Osteocyte (in vitro differentiated cells): Measurements from ENCODE around the gene HOXA1. TPM values are rescaled to one million over a fixed set of nuclear protein-coding genes. Genes with fewer than 3 reads are reported as not detected.

Experiments
- DNase-seq: peaks from one replicate; pipeline ENCODE4 v3.0.0; 2021; ENCODE audit warnings: mixed read lengths; ENCODE audit not compliant: unreplicated experiment; ENCODE audit errors: extremely low spot score
- H3K27ac Mint-ChIP-seq: one replicate; pipeline ENCODE4 v1.8.0; 2021; ENCODE audit warnings: mild to moderate bottlenecking, mixed read lengths; ENCODE audit not compliant: unreplicated experiment
- H3K27me3 Mint-ChIP-seq: one replicate; pipeline ENCODE4 v1.8.0; 2021; ENCODE audit warnings: mixed read lengths; ENCODE audit not compliant: unreplicated experiment
- H3K36me3 Mint-ChIP-seq: one replicate; pipeline ENCODE4 v1.8.0; 2021; ENCODE audit warnings: mixed read lengths; ENCODE audit not compliant: unreplicated experiment
- H3K4me1 Mint-ChIP-seq: one replicate; pipeline ENCODE4 v1.8.0; 2021; ENCODE audit warnings: mixed read lengths; ENCODE audit not compliant: unreplicated experiment
- H3K4me3 Mint-ChIP-seq: one replicate; pipeline ENCODE4 v1.8.0; 2021; ENCODE audit warnings: mild to moderate bottlenecking, moderate library complexity, mixed read lengths; ENCODE audit not compliant: unreplicated experiment
- H3K9me3 Mint-ChIP-seq: one replicate; pipeline ENCODE4 v1.8.0; 2021; ENCODE audit warnings: mixed read lengths; ENCODE audit not compliant: unreplicated experiment
- CTCF ChIP-seq: fragments of 200-600 bp; sonication (generic); IDR thresholded peaks from 2 replicates; pipeline ENCODE4 v1.5.0; 2021; ENCODE audit warnings: antibody characterized with exemption, mild to moderate bottlenecking, moderate library complexity
- total RNA-seq: library from RNA; stranded (reverse); gene quantifications from 2 replicates; pipeline ENCODE4 v1.2.1, GENCODE V29; 2021

Gene HOXA1
- total RNA-seq, 1 donor from 2014 or later: not detected

DNA sequence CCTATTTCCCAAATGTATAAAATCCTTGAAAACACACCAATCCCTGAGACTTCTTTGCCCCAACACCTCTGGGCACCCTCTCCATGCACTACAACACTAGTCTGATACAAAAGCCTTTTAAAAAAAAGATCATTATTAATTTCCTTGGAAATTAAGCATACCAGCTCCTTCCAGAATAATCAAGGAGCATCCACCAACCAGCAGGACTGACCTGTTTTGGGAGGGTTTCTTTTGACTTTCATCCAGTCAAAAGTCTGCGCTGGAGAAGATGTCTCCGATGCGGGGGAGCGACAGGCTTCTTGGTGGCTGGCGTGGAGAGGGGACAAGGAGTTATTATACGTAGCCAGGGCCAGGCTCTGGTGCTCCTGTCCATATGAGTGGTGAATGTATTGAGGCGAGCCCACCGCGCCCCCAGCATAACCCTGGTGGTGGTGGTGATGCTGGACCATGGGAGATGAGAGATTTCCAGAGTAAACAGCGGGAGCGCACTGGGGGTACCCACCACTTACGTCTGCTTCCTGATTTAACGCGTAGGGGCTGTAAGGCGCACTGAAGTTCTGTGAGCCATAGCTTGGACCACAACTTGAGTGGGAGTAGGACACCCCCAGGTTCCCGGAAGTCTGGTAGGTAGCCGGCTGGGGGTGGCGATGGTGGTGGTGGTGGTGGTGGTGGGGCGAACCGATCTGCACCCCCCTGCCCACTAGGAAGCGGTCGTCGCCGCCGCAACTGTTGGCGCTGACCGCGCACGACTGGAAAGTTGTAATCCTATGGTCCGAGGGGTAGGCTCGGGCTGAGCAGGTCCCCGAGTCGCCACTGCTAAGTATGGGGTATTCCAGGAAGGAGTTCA lies 527 bp downstream of the HOXA1 start:
- H3K4me3 Mint-ChIP-seq: peak overlapping the region; percentile 72
- H3K27ac Mint-ChIP-seq: no peak overlapping the region
- H3K4me1 Mint-ChIP-seq: peaks cover 11% of the 10 kb centered on the region
- no peak for TF ChIP-seq CTCF
- H3K36me3 Mint-ChIP-seq: no peaks in the 10 kb centered on the region
- H3K9me3 Mint-ChIP-seq: no peaks in the 10 kb centered on the region
- H3K27me3 Mint-ChIP-seq: peaks cover 95% of the 10 kb centered on the region
- no peak for DNase-seq

GRCh38 chr7:27094304-27095049 lies 1.3 kb downstream of the HOXA1 start:
- peaks cover 95% of the 10 kb centered on the region for H3K27me3 Mint-ChIP-seq
- no peaks in the 10 kb centered on the region for H3K9me3 Mint-ChIP-seq
- peaks cover 11% of the 10 kb centered on the region for H3K4me1 Mint-ChIP-seq
- TF ChIP-seq CTCF: no peak
- no peak for DNase-seq
- H3K36me3 Mint-ChIP-seq: no peaks in the 10 kb centered on the region
- H3K27ac Mint-ChIP-seq: no peak overlapping the region
- no peak overlapping the region for H3K4me3 Mint-ChIP-seq

GRCh38 chr7:27093184-27093895 lies 2.5 kb downstream of the HOXA1 start:
- peaks cover 10% of the 10 kb centered on the region for H3K4me1 Mint-ChIP-seq
- peaks cover 89% of the 10 kb centered on the region for H3K27me3 Mint-ChIP-seq
- no peak for DNase-seq
- no peaks in the 10 kb centered on the region for H3K9me3 Mint-ChIP-seq
- no peak overlapping the region for H3K27ac Mint-ChIP-seq
- TF ChIP-seq CTCF: no peak
- H3K36me3 Mint-ChIP-seq: no peaks in the 10 kb centered on the region
- H3K4me3 Mint-ChIP-seq: no peak overlapping the region

GRCh38 chr7:27092819-27093110 lies 3.0 kb downstream of the HOXA1 start:
- Mint-ChIP-seq H3K27ac (no peak overlapping the region), H3K4me3 (no peak overlapping the region), H3K9me3 (no peaks in the 10 kb centered on the region), H3K4me1 (peaks cover 10% of the 10 kb centered on the region), H3K36me3 (no peaks in the 10 kb centered on the region), H3K27me3 (peaks cover 83% of the 10 kb centered on the region)
- no peak for DNase-seq
- TF ChIP-seq CTCF: no peak
